ENCODE data around the gene SNX17.

DNA sequence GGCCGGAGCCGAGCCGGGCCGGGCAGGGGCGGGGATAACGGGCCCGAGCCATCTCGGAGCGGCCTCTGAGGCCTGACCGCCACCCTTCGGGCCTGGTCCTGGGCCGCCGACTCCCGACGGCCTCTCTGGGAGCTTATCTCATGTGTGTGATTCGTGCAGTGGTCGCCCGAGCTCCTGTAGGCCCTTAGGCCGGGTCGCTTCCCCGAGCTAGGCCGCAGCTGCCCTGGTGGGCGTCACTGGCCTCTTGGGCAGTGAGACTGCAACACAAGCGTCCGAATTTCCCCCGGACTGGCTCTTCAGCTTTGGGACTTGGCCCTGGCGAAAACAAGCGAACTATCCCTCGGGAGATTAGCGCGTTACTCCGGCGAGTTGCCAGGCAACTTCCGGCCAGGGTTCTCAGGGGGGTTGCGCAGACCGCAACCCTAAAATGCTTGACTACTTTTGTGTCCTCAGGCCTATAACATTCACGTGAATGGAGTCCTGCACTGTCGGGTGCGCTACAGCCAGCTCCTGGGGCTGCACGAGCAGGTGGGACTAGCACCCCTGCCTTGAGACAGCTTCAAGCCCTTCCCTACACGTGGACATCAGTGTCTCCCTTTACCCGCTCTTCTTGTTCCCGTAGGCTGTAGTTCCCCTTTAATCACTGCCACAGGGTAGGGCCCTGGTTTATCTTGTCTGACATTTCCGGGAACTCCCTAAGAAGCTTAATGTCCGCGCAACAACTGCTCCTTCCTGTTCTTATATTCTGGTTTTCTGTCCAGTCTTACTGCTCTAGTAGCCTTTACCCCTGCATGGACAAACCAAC lies 602 bp downstream of the SNX17 start:
- TF ChIP-seq, protein P1, sequence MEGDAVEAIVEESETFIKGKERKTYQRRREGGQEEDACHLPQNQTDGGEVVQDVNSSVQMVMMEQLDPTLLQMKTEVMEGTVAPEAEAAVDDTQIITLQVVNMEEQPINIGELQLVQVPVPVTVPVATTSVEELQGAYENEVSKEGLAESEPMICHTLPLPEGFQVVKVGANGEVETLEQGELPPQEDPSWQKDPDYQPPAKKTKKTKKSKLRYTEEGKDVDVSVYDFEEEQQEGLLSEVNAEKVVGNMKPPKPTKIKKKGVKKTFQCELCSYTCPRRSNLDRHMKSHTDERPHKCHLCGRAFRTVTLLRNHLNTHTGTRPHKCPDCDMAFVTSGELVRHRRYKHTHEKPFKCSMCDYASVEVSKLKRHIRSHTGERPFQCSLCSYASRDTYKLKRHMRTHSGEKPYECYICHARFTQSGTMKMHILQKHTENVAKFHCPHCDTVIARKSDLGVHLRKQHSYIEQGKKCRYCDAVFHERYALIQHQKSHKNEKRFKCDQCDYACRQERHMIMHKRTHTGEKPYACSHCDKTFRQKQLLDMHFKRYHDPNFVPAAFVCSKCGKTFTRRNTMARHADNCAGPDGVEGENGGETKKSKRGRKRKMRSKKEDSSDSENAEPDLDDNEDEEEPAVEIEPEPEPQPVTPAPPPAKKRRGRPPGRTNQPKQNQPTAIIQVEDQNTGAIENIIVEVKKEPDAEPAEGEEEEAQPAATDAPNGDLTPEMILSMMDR (IDR thresholded peaks at IDR 0.05), result no peak
- TF ChIP-seq EP300 (IDR thresholded peaks at IDR 0.05), result no peak
- TF ChIP-seq POLR2A (IDR thresholded peaks at IDR 0.05), result no peak
- TF ChIP-seq POLR2AphosphoS5 (IDR thresholded peaks at IDR 0.05), result no peak
